Parathyroid adenoma (tissue), 2 donors: Measurements from ENCODE around the gene KIAA1549.

ENCODE experiments used
- H2AFZ ChIP-seq: fragments of 300-600 bp; sonication (generic); one replicate; pipeline ENCODE4 v1.7.0; 2017; ENCODE audit warnings: antibody characterized with exemption, mild to moderate bottlenecking
- H3K27ac ChIP-seq: fragments of 300-600 bp; sonication (generic); one replicate; pipeline ENCODE4 v1.7.0; 2017
- H3K27me3 ChIP-seq: fragments of 300-600 bp; sonication (generic); one replicate; pipeline ENCODE4 v1.7.0; 2017; ENCODE audit warnings: low read length; ENCODE audit not compliant: control insufficient read depth, insufficient read depth
- H3K36me3 ChIP-seq: fragments of 300-600 bp; sonication (generic); one replicate; pipeline ENCODE4 v1.7.0; 2017; ENCODE audit warnings: low read length; ENCODE audit not compliant: control insufficient read depth, insufficient read depth
- H3K4me1 ChIP-seq: fragments of 300-600 bp; sonication (generic); one replicate; pipeline ENCODE4 v1.7.0; 2017; ENCODE audit warnings: control low read depth
- H3K4me2 ChIP-seq: fragments of 300-600 bp; sonication (generic); one replicate; pipeline ENCODE4 v1.7.0; 2017; ENCODE audit warnings: low read length
- H3K4me3 ChIP-seq: fragments of 300-600 bp; sonication (generic); one replicate; pipeline ENCODE4 v1.7.0; 2017; ENCODE audit warnings: low read depth, low read length
- H3K79me2 ChIP-seq: fragments of 300-600 bp; sonication (generic); one replicate; pipeline ENCODE4 v1.7.0; 2017; ENCODE audit warnings: control low read depth
- H3K9ac ChIP-seq: fragments of 300-600 bp; sonication (generic); one replicate; pipeline ENCODE4 v1.7.0; 2017; ENCODE audit warnings: mild to moderate bottlenecking
- H3K9me3 ChIP-seq: fragments of 300-600 bp; sonication (generic); one replicate; pipeline ENCODE4 v1.7.0; 2017; ENCODE audit warnings: low read length; ENCODE audit not compliant: control insufficient read depth
- TF ChIP-seq, protein P1 (sequence below): fragments of 300-600 bp; sonication (generic); IDR thresholded peaks from one replicate; pipeline ENCODE4 v1.7.0; 2017; ENCODE audit warnings: antibody characterized with exemption, mild to moderate bottlenecking
- donor health status: primary hyperparathyroidism.

KIAA1549 gene

DNA sequence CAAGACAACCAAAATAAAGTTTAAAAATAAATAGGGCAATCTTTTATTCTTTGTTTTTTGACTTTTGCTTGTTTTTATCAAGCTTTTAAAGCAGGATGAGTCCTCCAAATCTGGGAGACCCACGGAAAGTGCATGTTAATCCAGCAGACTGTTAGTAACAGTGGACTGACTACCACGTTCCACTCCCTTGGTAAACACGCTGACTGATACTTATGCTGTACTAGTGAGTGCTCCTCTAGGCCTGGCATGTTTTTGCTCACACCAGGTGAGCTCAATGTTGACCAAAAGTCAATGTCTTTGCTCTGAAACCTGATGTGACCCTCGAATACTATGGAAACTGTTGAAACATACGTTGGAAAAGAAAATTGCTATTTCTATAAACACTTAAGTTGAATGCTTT is 88.4 kb downstream of the KIAA1549 start:
- Histone ChIP-seq H3K27me3 (no peaks in the 10 kb centered on the region), H3K27ac (no peak overlapping the region), H2AFZ (no peak overlapping the region), H3K4me2 (no peak overlapping the region), H3K36me3 (no peaks in the 10 kb centered on the region), H3K79me2 (no peaks in the 10 kb centered on the region), H3K4me3 (no peak overlapping the region), H3K9ac (no peak overlapping the region), H3K4me1 (peaks cover 18% of the 10 kb centered on the region), H3K9me3 (no peaks in the 10 kb centered on the region)
- TF ChIP-seq, protein P1, sequence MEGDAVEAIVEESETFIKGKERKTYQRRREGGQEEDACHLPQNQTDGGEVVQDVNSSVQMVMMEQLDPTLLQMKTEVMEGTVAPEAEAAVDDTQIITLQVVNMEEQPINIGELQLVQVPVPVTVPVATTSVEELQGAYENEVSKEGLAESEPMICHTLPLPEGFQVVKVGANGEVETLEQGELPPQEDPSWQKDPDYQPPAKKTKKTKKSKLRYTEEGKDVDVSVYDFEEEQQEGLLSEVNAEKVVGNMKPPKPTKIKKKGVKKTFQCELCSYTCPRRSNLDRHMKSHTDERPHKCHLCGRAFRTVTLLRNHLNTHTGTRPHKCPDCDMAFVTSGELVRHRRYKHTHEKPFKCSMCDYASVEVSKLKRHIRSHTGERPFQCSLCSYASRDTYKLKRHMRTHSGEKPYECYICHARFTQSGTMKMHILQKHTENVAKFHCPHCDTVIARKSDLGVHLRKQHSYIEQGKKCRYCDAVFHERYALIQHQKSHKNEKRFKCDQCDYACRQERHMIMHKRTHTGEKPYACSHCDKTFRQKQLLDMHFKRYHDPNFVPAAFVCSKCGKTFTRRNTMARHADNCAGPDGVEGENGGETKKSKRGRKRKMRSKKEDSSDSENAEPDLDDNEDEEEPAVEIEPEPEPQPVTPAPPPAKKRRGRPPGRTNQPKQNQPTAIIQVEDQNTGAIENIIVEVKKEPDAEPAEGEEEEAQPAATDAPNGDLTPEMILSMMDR, result no peak

DNA sequence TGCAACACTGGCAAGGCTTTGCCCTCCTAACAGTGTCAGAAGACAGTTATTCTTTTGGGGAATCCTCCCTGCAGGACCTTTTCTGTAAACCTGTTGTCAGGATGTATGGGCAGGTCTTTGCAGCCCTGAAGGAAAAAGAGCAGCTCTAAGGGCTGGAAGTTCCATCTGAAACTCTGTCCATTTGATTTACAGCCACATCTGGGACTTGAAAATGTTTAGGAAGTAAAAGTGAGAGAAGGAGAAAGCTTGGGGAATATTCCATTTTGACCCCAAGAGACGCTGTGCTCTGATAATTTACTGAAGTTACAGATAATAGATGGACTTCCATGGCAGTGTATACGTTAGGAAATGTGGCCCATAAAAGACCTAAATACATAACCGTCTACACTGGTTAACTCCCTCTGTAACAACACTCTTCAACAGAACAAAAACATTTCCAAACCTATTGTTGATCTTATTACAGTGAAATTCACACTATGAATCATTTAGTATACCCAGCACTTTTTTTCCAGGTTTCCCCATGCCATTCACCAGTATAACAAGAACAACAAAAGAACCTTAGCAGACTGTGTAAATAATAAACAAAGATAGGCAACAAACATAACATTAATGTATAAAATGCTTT is 89.1 kb downstream of the KIAA1549 start:
- H3K36me3 ChIP-seq, result no peaks in the 10 kb centered on the region
- H3K27ac ChIP-seq, result peak overlapping the region; percentile 67
- TF ChIP-seq, protein P1, result no peak
- H3K79me2 ChIP-seq, result no peaks in the 10 kb centered on the region
- no peak overlapping the region for H3K9ac ChIP-seq
- H2AFZ ChIP-seq, result no peak overlapping the region
- H3K9me3 ChIP-seq, result no peaks in the 10 kb centered on the region
- H3K4me1 ChIP-seq, result peaks cover 23% of the 10 kb centered on the region
- no peaks in the 10 kb centered on the region for H3K27me3 ChIP-seq
- H3K4me2 ChIP-seq, result no peak overlapping the region
- no peak overlapping the region for H3K4me3 ChIP-seq

DNA sequence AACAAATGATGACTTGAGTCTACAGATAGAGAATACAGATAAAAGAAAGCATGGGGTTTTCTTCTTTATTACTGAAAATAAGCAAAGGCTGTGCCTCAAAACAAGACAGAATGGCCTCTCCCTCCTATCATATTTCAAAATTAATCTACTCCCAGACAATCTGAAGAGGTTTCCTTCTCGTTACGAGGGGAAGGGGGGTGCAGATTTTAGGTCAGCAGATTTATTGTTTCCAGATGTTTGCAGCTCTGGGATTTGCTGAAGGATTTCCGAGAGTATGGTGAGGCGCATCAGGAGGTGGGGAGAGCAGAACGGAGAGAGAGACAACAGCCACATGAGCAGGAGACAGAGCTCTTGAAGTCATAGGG is 89.8 kb downstream of the KIAA1549 start:
- Histone ChIP-seq H2AFZ (peak overlapping the region; percentile 10), H3K9me3 (no peaks in the 10 kb centered on the region), H3K4me1 (peaks cover 23% of the 10 kb centered on the region), H3K27ac (peak overlapping the region; percentile 67), H3K79me2 (no peaks in the 10 kb centered on the region), H3K27me3 (no peaks in the 10 kb centered on the region), H3K4me2 (no peak overlapping the region), H3K9ac (no peak overlapping the region), H3K36me3 (no peaks in the 10 kb centered on the region), H3K4me3 (no peak overlapping the region)
- TF ChIP-seq, protein P1, result no peak

DNA sequence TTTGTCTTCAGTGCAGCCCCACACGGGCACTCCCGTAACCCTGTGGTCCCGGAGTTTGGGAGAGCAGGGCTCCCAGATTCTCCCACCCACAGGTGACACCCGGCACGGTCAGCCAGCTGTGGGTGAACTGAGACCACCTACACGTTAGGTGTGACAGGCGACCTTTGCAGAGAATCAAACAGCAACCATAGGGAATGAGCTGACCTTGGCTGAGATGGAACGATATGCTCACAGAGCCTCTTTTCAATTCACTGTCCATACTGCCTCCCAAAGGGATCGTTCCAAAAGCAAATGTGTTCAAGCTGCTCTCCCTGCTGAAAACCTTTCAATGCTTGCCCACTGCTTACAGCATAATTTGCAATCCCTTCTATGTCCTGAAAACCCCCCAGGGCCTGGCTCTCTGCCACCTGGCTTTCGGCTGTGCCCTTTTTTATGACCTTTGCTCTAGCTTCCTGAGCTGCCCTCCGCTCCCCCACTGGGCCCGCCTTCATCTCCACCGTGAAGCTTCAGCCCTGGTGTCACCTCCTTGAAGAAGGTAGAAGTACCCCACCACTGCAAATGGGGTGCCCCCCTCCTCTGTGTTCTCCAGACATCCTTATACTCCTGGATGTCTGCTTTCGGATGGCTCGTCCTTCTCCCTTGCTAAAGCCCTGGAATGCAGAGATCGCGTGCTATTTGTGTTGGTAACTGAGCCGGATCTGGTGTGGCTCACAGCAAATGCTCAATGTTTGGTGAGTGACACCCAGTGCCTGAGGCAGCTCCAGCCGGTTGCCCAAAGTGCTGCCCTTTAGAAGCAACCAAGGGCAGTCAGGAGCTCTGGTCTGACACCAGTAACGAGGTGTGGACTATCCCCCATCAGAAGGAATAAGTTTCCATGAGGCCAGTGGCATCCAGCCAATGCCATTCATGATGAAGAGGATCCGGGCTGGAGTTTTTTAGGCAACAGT is 90.4 kb downstream of the KIAA1549 start:
- peak overlapping the region; percentile 67 for H3K27ac ChIP-seq

More for the DNA sequence above, 90.4 kb downstream of the KIAA1549 start:
- Histone ChIP-seq H3K4me3 (no peak overlapping the region), H3K4me1 (peaks cover 25% of the 10 kb centered on the region), H2AFZ (peak overlapping the region; percentile 10), H3K36me3 (no peaks in the 10 kb centered on the region), H3K27me3 (no peaks in the 10 kb centered on the region), H3K9ac (no peak overlapping the region), H3K9me3 (no peaks in the 10 kb centered on the region), H3K4me2 (no peak overlapping the region), H3K79me2 (no peaks in the 10 kb centered on the region)
- TF ChIP-seq, protein P1, result no peak
